Measurements from ENCODE around the gene PGBD1. TPM values are rescaled to one million over a fixed set of nuclear protein-coding genes. Genes with fewer than 3 reads are reported as not detected.
A peak's percentile ranks its signal among the peaks of the same experiment; 100 is the strongest.

PGBD1 gene
- total RNA-seq, 1 donor from 2014 or later: 7.8 TPM

- Mint-ChIP-seq H3K4me3 (ENCODE audit: unreplicated experiment) (peak within 1 kb of the TSS; percentile 98), H3K36me3 (ENCODE audit: unreplicated experiment) (peaks cover 11% of the 10 kb centered on the region), H3K27ac (ENCODE audit: unreplicated experiment) (peak within 1 kb of the TSS; percentile 67), H3K4me1 (ENCODE audit: unreplicated experiment) (peaks cover 21% of the 10 kb centered on the region), H3K9me3 (ENCODE audit: unreplicated experiment) (no peaks in the 10 kb centered on the region), H3K27me3 (ENCODE audit: unreplicated experiment) (no peaks in the 10 kb centered on the region)
- no peak for DNase-seq (ENCODE audit: extremely low spot score, unreplicated experiment)
- TF ChIP-seq, protein P1, sequence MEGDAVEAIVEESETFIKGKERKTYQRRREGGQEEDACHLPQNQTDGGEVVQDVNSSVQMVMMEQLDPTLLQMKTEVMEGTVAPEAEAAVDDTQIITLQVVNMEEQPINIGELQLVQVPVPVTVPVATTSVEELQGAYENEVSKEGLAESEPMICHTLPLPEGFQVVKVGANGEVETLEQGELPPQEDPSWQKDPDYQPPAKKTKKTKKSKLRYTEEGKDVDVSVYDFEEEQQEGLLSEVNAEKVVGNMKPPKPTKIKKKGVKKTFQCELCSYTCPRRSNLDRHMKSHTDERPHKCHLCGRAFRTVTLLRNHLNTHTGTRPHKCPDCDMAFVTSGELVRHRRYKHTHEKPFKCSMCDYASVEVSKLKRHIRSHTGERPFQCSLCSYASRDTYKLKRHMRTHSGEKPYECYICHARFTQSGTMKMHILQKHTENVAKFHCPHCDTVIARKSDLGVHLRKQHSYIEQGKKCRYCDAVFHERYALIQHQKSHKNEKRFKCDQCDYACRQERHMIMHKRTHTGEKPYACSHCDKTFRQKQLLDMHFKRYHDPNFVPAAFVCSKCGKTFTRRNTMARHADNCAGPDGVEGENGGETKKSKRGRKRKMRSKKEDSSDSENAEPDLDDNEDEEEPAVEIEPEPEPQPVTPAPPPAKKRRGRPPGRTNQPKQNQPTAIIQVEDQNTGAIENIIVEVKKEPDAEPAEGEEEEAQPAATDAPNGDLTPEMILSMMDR (IDR thresholded peaks at IDR 0.05): no peak
These were observed 29.1 kb upstream of the PGBD1 start, which contains the start of gene ZKSCAN4 for GRCh38 chr6:28252009-28252975. ZKSCAN4 (minus strand) TSS chr6:28252269; CDS start chr6:28251980, 289 bp downstream.

GRCh38 chr6:28254121-28254519 lies 27.3 kb upstream of the PGBD1 start:
- H3K4me3 Mint-ChIP-seq (ENCODE audit: unreplicated experiment): no peak overlapping the region
- peaks cover 3% of the 10 kb centered on the region for H3K27me3 Mint-ChIP-seq (ENCODE audit: unreplicated experiment)

DNA sequence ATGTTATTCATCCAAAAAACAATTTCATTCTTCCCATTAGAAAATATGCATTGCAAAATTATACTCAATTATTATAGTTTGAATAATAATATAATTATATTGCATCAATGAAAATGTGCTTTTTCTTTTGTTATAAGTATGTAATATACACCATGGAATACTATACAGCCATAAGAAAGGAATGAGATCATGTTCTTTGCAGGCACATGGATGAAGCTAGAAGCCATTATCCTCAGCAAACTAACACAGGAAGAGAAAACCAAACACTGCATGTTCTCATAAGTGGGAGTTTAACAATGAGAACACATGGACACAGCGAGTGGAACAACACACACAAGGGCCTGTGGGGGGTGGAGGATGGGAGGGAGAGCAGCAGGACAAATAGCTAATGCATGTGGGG lies 24.3 kb upstream of the PGBD1 start:
- Mint-ChIP-seq H3K27ac (ENCODE audit: unreplicated experiment) (no peak overlapping the region), H3K4me1 (ENCODE audit: unreplicated experiment) (peaks cover 8% of the 10 kb centered on the region), H3K9me3 (ENCODE audit: unreplicated experiment) (no peaks in the 10 kb centered on the region), H3K36me3 (ENCODE audit: unreplicated experiment) (no peaks in the 10 kb centered on the region), H3K4me3 (ENCODE audit: unreplicated experiment) (no peak overlapping the region), H3K27me3 (ENCODE audit: unreplicated experiment) (peaks cover 23% of the 10 kb centered on the region)
- DNase-seq (ENCODE audit: extremely low spot score, unreplicated experiment): no peak
- TF ChIP-seq, protein P1 (IDR thresholded peaks at IDR 0.05): no peak

More at GRCh38 chr6:28254121-28254519, 27.3 kb upstream of the PGBD1 start:
- TF ChIP-seq, protein P1 (IDR thresholded peaks at IDR 0.05): no peak
- Mint-ChIP-seq H3K36me3 (ENCODE audit: unreplicated experiment) (peaks cover 2% of the 10 kb centered on the region), H3K27ac (ENCODE audit: unreplicated experiment) (no peak overlapping the region), H3K4me1 (ENCODE audit: unreplicated experiment) (peaks cover 21% of the 10 kb centered on the region), H3K9me3 (ENCODE audit: unreplicated experiment) (no peaks in the 10 kb centered on the region)
- DNase-seq (ENCODE audit: extremely low spot score, unreplicated experiment): no peak

- no peaks in the 10 kb centered on the region for H3K36me3 Mint-ChIP-seq (ENCODE audit: unreplicated experiment)
- no peak for DNase-seq (ENCODE audit: extremely low spot score, unreplicated experiment)
- H3K27me3 Mint-ChIP-seq (ENCODE audit: unreplicated experiment): peaks cover 38% of the 10 kb centered on the region
- H3K4me1 Mint-ChIP-seq (ENCODE audit: unreplicated experiment): no peaks in the 10 kb centered on the region
- no peak within 1 kb of the TSS for H3K4me3 Mint-ChIP-seq (ENCODE audit: unreplicated experiment)
- TF ChIP-seq, protein P1 (IDR thresholded peaks at IDR 0.05): no peak
- H3K9me3 Mint-ChIP-seq (ENCODE audit: unreplicated experiment): no peaks in the 10 kb centered on the region
- no peak within 1 kb of the TSS for H3K27ac Mint-ChIP-seq (ENCODE audit: unreplicated experiment)
These were observed 22.2 kb upstream of the PGBD1 start, which contains the start of gene NKAPL for GRCh38 chr6:28258877-28259777. NKAPL (plus strand) TSS chr6:28259297; CDS start chr6:28259372, 75 bp downstream.

Measured in osteocyte (in vitro differentiated cells).